Activated naive CD4-positive, alpha-beta T cell treated with anti-CD3 and anti-CD28 coated beads, Interleukin-2, amount 10 ng/mL, durations not matched to agents 7 days and 5 days (primary cell): ENCODE measurements around the gene CNP.
"Not testable (repeated sequence)": the region's sequence is repeated elsewhere in the genome, so short reads cannot be mapped to it uniquely, and the experiment has no call there.

Source experiments
- CTCF ChIA-PET: fragments of 350-600 bp; sonication (Branson Sonifier 250); formaldehyde crosslinking; loops from one replicate; lab custom pipeline; 2021; ENCODE audit warnings: antibody characterized with exemption; lab: Charles Lee
- DNase-seq: peaks from one replicate; pipeline ENCODE4 v3.0.0-alpha.2; 2020
- H3K27ac Mint-ChIP-seq: one replicate; pipeline ENCODE4 v1.8.0; 2021; ENCODE audit warnings: mild to moderate bottlenecking, moderate library complexity, mixed read lengths
- H3K27me3 Mint-ChIP-seq: one replicate; pipeline ENCODE4 v1.8.0; 2021; ENCODE audit warnings: mild to moderate bottlenecking, mixed read lengths
- H3K36me3 Mint-ChIP-seq: one replicate; pipeline ENCODE4 v1.8.0; 2021; ENCODE audit warnings: mixed read lengths
- H3K4me1 Mint-ChIP-seq: one replicate; pipeline ENCODE4 v1.8.0; 2021; ENCODE audit warnings: mixed read lengths
- H3K4me3 Mint-ChIP-seq: one replicate; pipeline ENCODE4 v1.8.0; 2021; ENCODE audit warnings: mild to moderate bottlenecking, moderate library complexity, mixed read lengths
- H3K9me3 Mint-ChIP-seq: one replicate; pipeline ENCODE4 v1.8.0; 2021; ENCODE audit warnings: mixed read lengths

Gene CNP

DNA sequence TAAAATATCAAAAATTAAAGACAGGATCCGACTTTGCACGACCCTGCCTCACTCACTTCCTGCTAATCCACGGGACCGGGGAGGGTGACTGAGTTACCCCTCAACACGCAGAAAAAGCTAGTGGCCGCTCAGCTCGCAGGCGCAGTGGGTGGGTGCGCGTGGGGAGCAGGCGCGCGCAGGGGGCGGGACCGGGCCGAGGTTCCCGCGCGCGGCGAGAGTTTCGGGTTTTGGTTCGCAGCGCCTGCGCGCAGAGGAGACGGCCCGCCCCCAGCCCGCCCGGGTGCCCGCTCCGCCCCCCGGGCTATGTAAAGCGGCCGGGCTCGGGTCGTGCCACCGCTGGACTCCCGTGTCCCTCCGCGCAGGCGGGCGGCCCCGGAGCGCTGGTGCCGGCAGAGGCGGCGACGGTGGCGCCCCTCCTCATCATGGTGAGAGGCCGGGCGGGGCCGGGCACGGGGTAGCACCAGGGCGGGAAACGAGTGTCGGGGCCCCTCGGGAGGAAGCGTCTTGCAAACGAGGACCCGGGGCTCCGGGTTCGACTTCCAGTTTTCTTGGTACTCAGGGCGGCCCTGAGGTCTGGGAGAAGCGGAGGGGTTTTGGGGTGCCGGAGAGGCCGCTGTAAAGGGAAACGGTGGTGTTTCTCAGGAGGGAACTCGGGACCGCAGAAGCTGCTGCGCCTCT lies at the start of gene CNP:
CNP (plus strand) TSS at position 333 of the 678 bp plus-strand sequence; CDS start at position 423, 90 bp downstream.
- Mint-ChIP-seq H3K9me3 (no peaks in the 10 kb centered on the region), H3K27me3 (peaks cover 29% of the 10 kb centered on the region), H3K4me1 (peaks cover 46% of the 10 kb centered on the region), H3K4me3 (peak within 1 kb of the TSS; percentile 82), H3K27ac (peak within 1 kb of the TSS; percentile 89), H3K36me3 (peaks cover 13% of the 10 kb centered on the region)
- CTCF ChIA-PET: interaction anchor here (0.9 to 2.6 kb wide), 7 partner anchors 11 to 215 kb away, joined by 3 to 12 read pairs (median 4); partner anchors contain the start of genes NKIRAS2 and ODAD4
- DNase-seq: peak; percentile 93

DNA sequence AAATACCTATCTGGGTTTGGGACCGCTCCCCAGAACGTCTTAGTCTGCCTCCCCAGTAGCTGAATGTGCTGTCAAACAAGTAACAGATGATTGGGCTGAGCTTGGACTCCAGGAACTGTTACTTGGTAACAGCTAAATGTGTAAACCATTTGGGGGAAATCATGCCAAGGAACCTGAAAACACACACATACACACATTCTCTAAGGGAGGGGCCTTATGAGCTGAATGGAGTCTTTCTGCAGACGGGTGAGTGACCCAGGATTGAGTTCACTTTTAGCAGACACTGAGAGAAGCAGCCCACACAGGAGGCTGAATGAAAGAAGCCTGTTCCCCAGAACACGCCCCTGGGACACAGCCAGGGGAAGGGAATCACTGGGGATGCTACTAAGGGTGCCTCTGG lies 49.4 kb upstream of the CNP start:
- CTCF ChIA-PET: interaction anchor here (1.7 to 2.1 kb wide), 2 partner anchors 43 to 48 kb away, joined by 5 to 6 read pairs; no protein-coding TSS in a partner anchor
- H3K4me1 Mint-ChIP-seq: peaks cover 48% of the 10 kb centered on the region
- H3K36me3 Mint-ChIP-seq: peaks cover 27% of the 10 kb centered on the region
- DNase-seq: no peak
- peak overlapping the region; percentile 90 for H3K27ac Mint-ChIP-seq
- H3K9me3 Mint-ChIP-seq: no peaks in the 10 kb centered on the region
- H3K4me3 Mint-ChIP-seq: peak overlapping the region; percentile 95
- H3K27me3 Mint-ChIP-seq: no peaks in the 10 kb centered on the region

DNA sequence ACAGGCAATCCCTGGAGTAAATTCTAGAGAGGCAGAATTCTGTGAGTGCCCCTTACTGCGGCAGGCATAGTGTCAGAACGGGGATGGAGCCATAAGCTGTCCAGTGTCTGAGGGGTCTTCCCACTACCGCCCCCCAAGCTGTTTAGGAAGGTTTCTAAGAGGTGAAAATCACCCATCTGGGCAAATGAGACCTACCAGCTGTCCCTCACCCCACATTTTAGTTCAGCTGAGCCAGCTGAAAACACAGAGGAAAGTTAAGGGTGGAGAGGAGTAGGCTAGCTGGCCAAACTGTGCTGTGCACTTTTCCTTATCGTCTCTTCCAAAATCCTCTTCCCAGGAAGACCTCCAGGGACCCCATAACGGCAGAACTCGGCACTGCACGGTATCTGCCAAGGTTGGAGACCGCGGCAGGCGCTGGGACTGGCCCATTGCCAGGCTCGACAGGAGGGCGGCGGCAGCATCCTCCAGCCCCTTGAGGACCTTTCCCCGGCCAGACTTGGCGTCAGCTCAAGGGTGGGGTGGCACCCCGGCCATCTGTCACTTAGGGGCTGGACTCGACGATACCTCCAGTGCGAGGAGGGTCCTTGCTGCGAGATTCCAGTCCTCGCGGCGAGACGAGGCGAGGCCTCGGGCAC lies 48.8 kb upstream of the CNP start:
- CTCF ChIA-PET: interaction anchor here (1.2 to 2.1 kb wide), 3 partner anchors 42 to 106 kb away, joined by 3 to 6 read pairs (median 5); partner anchors contain the start of gene P3H4
- Mint-ChIP-seq H3K27me3 (no peaks in the 10 kb centered on the region), H3K27ac (peak overlapping the region; percentile 90), H3K36me3 (peaks cover 21% of the 10 kb centered on the region), H3K4me1 (peaks cover 50% of the 10 kb centered on the region), H3K9me3 (no peaks in the 10 kb centered on the region), H3K4me3 (peak overlapping the region; percentile 95)
- DNase-seq: peak; percentile 54

DNA sequence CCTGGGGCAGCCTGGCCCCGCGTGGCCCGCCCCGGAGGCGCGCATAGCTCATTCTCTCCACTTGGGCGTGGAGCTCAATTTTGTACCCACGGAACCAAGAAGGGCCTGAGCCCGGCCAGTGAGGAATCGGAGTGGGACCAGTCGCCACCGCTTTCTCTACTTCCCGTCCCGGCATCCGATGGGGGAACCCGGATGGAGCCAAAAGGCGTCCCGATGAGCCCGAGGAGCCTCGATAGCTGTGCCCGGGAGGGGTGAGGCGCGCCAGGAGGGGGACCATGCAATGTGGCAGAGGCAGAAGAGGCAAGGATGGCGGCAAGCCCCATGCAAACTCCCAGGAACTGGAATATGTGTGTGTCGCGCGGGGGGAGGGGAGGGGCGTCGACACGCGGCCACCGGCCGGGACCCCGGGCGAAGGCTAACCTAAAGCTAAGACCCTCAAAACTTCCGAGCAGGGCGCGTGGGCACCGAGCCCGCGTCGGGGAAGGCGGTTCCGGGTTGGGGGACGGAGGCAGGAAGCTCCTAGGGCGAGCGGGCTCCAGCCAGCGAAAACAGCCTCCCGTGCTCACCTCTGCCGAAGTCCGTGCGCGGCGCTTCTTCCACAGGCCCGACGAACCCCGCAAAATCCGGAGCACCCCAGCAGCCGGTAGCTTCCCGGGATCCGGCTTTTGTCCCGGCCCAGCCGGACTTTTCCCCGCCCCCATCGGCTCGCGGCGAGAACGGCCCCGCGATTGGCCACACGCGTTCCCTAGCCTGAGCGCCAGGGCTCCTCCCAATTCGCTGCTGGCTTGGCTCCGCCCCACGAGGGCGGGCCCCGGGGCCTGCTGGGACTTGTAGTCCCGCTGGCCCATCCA lies 48.1 kb upstream of the CNP start, which contains the start of gene ACLY:
ACLY (minus strand) TSS at position 638 of the 851 bp plus-strand sequence. CDS start 5,078 bp downstream, outside the sequence.
- CTCF ChIA-PET: interaction anchor here (0.8 to 2.1 kb wide), 4 partner anchors 12 to 107 kb away, joined by 3 to 6 read pairs (median 4); partner anchors contain the start of genes ODAD4 and P3H4
- peaks cover 15% of the 10 kb centered on the region for H3K36me3 Mint-ChIP-seq
- H3K9me3 Mint-ChIP-seq: no peaks in the 10 kb centered on the region
- H3K4me3 Mint-ChIP-seq: peak within 1 kb of the TSS; percentile 95
- peak; percentile 97 for DNase-seq
- H3K27ac Mint-ChIP-seq: peak within 1 kb of the TSS; percentile 90
- H3K4me1 Mint-ChIP-seq: peaks cover 50% of the 10 kb centered on the region
- H3K27me3 Mint-ChIP-seq: no peaks in the 10 kb centered on the region

DNA sequence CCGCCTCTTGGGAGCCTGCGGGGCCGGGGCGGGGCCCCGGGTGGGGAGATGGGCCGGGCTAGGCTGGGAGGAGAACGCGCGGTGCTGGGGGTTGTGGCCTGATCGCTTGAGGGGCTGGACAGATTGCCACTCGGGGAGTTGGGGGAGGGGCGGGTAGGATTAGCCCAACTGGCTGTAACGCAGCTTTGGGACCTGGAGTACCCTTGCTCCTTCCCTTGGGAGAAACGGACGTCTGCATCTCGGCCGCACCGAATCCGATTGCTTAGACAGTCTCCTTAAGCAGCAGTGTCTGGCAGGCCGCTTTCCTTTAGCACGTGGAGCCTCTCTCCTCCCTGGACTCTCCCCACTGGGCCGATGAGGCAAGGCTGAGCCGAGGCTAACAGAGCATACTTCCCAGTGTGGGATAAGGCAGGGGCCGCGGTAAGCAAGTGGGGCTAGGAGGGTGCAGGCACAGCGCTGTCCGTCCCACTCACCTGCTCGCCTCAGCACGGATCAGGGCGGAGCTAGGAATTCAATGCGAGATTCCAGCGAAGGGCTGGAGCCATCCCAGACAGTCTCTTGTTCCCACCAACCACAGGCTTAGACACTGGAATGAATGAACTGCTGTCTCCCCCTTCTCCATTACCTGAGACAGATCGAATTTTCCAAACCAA lies 47.3 kb upstream of the CNP start:
- peak overlapping the region; percentile 95 for H3K4me3 Mint-ChIP-seq
- CTCF ChIA-PET: interaction anchor here (0.8 kb wide), 1 partner anchor 11 kb away, joined by 3 read pairs; the partner anchor contains the start of gene ODAD4
- peak overlapping the region; percentile 90 for H3K27ac Mint-ChIP-seq
- DNase-seq: no peak
- H3K36me3 Mint-ChIP-seq: peaks cover 10% of the 10 kb centered on the region
- peaks cover 43% of the 10 kb centered on the region for H3K4me1 Mint-ChIP-seq
- no peaks in the 10 kb centered on the region for H3K9me3 Mint-ChIP-seq
- H3K27me3 Mint-ChIP-seq: no peaks in the 10 kb centered on the region

DNA sequence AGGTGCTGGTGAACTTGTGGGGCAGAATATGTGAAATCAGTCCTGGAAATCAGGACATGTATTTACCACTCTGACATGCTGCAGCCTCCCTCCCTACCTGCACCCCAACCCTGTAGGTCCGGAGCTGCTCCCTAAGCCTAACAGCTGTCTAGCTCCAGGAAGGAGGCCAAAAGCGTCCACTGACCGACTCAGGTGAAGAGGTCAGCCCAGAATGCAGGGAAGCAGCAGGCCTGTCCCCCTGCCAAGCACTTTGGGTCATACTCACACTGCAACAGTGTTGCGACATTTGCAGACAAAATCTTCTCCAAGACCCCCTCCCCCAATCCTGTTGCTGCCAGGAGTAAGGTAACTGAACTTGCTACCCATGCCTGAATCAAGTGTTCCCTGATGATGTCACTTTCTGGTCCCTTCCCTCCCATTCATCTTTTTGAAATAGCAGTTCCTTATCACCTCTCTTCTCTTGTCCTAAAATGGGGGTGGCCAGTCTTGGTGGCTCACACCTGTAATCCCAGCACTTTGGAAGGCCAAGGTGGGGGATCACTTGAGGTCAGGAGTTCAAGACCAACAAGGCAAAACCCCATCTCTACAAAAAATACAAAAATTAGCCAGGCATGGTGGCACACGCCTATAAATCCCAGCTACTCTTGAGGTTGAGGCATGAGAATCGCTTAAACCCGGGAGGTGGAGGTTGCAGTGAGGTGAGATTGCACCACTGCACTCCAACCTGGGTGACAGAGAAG lies 46.6 kb upstream of the CNP start:
- Mint-ChIP-seq H3K9me3 (no peaks in the 10 kb centered on the region), H3K27ac (peak overlapping the region; percentile 70), H3K4me3 (peak overlapping the region; percentile 95), H3K27me3 (no peaks in the 10 kb centered on the region), H3K4me1 (peaks cover 37% of the 10 kb centered on the region), H3K36me3 (peaks cover 11% of the 10 kb centered on the region)
- DNase-seq: no peak
- CTCF ChIA-PET: no interaction called here

DNA sequence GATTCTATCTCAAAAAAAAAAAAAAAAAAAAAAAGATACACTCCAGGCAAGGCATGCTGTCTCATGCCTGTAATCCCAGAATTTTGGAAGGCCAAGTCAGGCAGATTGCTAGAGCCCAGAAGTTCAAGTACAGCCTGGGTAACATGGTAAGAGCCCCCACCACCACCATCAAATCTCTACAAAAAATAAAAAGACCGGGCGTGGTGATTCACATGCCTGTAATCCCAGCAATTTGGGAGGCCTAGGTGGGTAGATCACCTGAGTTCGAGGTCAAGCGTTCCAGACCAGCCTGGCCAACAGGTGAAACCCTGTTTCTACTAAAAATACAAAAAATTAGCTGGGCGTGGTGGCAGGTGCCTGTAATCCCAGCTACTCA lies 46.0 kb upstream of the CNP start:
- no peak for DNase-seq
- H3K4me1 Mint-ChIP-seq: peaks cover 34% of the 10 kb centered on the region
- H3K9me3 Mint-ChIP-seq: no peaks in the 10 kb centered on the region
- no peaks in the 10 kb centered on the region for H3K27me3 Mint-ChIP-seq
- CTCF ChIA-PET: no interaction called here
- no peak overlapping the region for H3K4me3 Mint-ChIP-seq
- no peak overlapping the region for H3K27ac Mint-ChIP-seq
- H3K36me3 Mint-ChIP-seq: peaks cover 10% of the 10 kb centered on the region

DNA sequence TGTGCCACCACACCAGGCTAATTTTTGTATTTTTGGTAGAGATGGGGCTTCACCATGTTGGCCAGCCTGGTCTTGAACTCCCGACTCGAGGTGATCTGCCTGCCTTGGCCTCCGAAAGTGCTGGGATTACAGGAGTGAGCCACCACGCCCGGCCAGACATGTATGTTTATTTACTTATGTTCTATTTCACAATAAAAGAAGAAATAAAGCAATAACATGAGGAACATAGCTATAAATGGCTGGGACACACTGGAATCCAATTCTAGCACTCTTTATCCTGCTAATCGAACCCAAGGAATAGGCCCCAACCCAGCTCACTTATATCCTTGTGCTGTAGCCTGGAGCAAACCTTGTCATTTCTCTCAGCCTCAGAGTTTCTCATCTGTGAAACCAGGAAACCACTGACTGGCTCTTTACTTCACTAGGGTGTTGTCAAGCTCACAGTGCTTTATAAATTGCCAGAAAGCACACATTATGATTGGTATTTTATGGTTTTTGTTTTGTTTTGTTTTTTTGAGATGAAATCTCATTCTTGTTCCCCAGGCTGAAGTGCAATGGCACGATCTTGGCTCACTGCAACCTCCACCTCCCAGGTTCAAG lies 40.5 kb upstream of the CNP start:
- H3K27me3 Mint-ChIP-seq: no peaks in the 10 kb centered on the region
- H3K4me1 Mint-ChIP-seq: peaks cover 33% of the 10 kb centered on the region
- H3K4me3 Mint-ChIP-seq: no peak overlapping the region
- CTCF ChIA-PET: interaction anchor here (0.9 kb wide), 1 partner anchor 27 kb away, joined by 3 read pairs; no protein-coding TSS in a partner anchor
- DNase-seq: no peak
- peak overlapping the region; percentile 62 for H3K27ac Mint-ChIP-seq
- peaks cover 10% of the 10 kb centered on the region for H3K36me3 Mint-ChIP-seq
- H3K9me3 Mint-ChIP-seq: no peaks in the 10 kb centered on the region

DNA sequence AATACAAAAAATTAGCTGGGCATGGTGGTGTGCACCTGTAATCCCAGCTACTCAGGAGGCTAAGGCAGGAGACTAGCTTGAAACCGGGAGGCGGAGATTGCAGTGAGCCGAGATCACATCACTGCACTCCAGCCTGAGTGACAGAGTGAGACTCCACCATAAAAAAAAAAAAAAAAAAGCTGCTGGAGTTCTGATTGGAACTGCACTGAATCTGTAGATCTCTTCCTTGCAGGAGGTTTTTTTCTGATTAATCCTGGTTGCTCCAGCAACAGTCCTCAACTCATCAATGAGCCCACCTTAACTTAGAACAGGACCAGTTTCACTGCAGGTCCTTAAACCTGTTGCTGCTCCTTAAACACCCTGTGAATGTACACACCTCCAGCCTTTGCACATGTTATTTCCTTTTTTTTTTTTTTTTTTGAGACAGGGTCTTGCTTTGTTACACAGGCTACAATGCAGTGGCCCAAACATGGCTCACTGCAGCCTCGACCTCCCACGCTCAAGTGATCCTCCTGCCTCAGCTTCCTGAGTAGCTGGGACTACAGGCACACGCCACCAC lies 37.8 kb upstream of the CNP start:
- CTCF ChIA-PET: interaction anchor here (0.9 to 2.0 kb wide), 3 partner anchors 29 to 34 kb away, joined by 3 to 6 read pairs (median 4); no protein-coding TSS in a partner anchor
- Mint-ChIP-seq H3K36me3 (peaks cover 10% of the 10 kb centered on the region), H3K4me1 (peaks cover 58% of the 10 kb centered on the region), H3K27ac (peak overlapping the region; percentile 92), H3K9me3 (no peaks in the 10 kb centered on the region), H3K27me3 (no peaks in the 10 kb centered on the region), H3K4me3 (peak overlapping the region; percentile 87)
- no peak for DNase-seq

DNA sequence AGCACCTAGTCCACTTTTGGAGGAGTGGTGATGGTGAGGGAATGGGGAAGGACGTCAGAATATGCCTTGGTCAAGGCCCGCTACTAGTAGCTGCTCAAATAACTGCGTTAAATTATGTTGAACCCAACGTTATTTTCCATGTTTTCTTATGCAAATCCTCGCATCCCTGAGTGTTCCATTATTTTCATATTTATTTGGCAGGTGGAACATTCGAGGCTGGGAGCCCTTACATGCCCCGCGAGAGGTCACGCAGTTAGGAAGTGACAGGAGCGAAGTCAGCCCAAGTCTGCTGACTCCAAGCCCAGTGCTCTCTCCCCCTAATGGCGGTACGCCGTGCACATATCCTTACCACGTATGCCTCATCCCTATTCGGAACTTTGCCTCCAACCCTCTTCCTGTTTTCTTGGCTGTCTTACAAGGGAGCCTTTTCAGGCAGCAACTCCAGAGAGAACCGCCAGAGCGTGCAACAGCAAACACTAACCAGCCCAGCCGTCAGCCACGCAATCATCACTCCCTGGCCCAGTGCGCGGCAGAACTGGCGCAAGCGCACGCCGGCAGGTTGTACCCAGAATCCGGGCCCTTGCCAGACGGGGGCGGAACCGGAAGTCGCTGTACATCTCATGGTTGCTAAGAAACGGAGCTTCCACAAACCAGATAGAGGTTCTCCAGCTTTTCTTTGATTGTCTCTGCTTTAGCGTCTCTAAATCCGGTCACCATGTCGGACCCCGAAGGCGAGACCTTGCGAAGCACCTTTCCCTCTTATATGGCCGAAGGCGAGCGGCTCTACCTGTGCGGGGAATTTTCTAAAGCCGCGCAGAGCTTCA lies 36.4 kb upstream of the CNP start, which contains the start of gene ODAD4:
ODAD4 (plus strand) TSS at position 609 of the 824 bp plus-strand sequence; CDS start at position 716, 107 bp downstream.
- Mint-ChIP-seq H3K4me1 (peaks cover 63% of the 10 kb centered on the region), H3K4me3 (peak within 1 kb of the TSS; percentile 87), H3K27me3 (no peaks in the 10 kb centered on the region), H3K27ac (peak within 1 kb of the TSS; percentile 92), H3K9me3 (no peaks in the 10 kb centered on the region), H3K36me3 (peaks cover 9% of the 10 kb centered on the region)
- DNase-seq: peak; percentile 98
- CTCF ChIA-PET: interaction anchor here (1.0 to 1.5 kb wide), 6 partner anchors 9 to 88 kb away, joined by 3 to 4 read pairs (median 4); partner anchors contain the start of genes ACLY, CNP and DNAJC7

DNA sequence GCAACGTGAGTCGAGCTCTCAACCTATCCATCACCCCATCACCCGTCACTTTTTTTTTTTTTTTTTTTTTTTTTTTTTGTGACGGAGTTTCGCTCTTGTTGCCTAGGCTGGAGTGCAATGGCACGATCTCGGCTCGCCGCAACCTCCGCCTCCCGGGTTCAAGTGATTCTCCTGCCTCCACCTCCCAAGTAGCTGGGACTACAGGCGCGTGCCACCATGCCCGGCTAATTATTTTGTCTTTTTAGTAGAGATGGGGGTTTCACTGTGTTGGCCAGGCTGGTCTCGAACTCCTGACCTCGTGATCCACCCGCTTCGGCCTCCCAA lies 35.8 kb upstream of the CNP start:
- Mint-ChIP-seq H3K4me1 (peaks cover 60% of the 10 kb centered on the region), H3K4me3 (peak overlapping the region; percentile 87), H3K27ac (peak overlapping the region; percentile 92)
- H3K9me3 Mint-ChIP-seq, DNase-seq, H3K27me3 Mint-ChIP-seq, H3K36me3 Mint-ChIP-seq: not testable (repeated sequence)
- CTCF ChIA-PET: interaction anchor here (1.0 to 1.5 kb wide), 6 partner anchors 9 to 87 kb away, joined by 3 to 4 read pairs (median 4); partner anchors contain the start of genes ACLY, CNP and DNAJC7
